Nephron progenitor cell (in vitro differentiated cells): Measurements from ENCODE around the gene PCBP4.
"Not testable (repeated sequence)": the region's sequence is repeated elsewhere in the genome, so short reads cannot be mapped to it uniquely, and the experiment has no call there.

ENCODE experiments used
- DNase-seq: peaks from one replicate; pipeline ENCODE4 v3.0.0; 2021
- H3K27ac Mint-ChIP-seq: 2 replicates; pipeline ENCODE4 v1.8.0; 2021; ENCODE audit warnings: mild to moderate bottlenecking, moderate library complexity, mixed read lengths
- H3K27me3 Mint-ChIP-seq: 2 replicates; pipeline ENCODE4 v1.8.0; 2021; ENCODE audit warnings: mild to moderate bottlenecking, low read depth, mixed read lengths; ENCODE audit not compliant: poor library complexity
- H3K36me3 Mint-ChIP-seq: 2 replicates; pipeline ENCODE4 v1.8.0; 2021; ENCODE audit warnings: low read depth, mixed read lengths
- H3K4me1 Mint-ChIP-seq: 2 replicates; pipeline ENCODE4 v1.8.0; 2021; ENCODE audit warnings: mixed read lengths
- H3K4me3 Mint-ChIP-seq: 2 replicates; pipeline ENCODE4 v1.8.0; 2021; ENCODE audit warnings: mild to moderate bottlenecking, moderate library complexity, mixed read lengths
- H3K9me3 Mint-ChIP-seq: 2 replicates; pipeline ENCODE4 v1.8.0; 2021; ENCODE audit warnings: mild to moderate bottlenecking, moderate library complexity, mixed read lengths
- CTCF ChIP-seq: fragments of 200-600 bp; sonication (generic); IDR thresholded peaks from 2 replicates; pipeline ENCODE4 v1.5.0; 2021; ENCODE audit warnings: antibody characterized with exemption

Gene PCBP4

GRCh38 chr3:51997935-51998596, 30.8 kb upstream of the PCBP4 start:
- no peak for DNase-seq
- no peak for TF ChIP-seq CTCF
- peaks cover 63% of the 10 kb centered on the region for H3K4me1 Mint-ChIP-seq
- peak overlapping the region; percentile 40 for H3K27ac Mint-ChIP-seq
- no peak overlapping the region for H3K4me3 Mint-ChIP-seq
- peaks cover 28% of the 10 kb centered on the region for H3K27me3 Mint-ChIP-seq
- peaks cover 27% of the 10 kb centered on the region for H3K36me3 Mint-ChIP-seq
- H3K9me3 Mint-ChIP-seq, result no peaks in the 10 kb centered on the region

DNA sequence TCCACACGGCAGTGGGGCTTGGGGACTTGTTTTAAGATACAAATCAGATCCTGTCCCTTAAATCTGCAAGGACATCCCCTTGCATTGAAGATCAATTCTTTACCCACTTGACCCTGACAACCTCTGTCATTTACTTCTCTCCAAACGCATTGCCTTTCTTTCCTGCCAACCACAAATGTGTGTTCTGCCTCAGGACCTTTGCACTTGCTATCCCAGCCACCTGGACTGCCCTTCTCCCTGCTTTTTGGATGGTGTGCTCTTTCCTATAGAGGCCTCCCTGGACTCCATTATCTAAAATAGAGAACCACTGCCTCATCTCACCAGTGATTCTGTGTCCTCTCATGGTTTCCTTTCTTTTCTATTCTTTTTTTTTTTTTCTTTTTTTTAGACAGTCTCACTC, 29.9 kb upstream of the PCBP4 start:
- peaks cover 61% of the 10 kb centered on the region for H3K4me1 Mint-ChIP-seq
- H3K27ac Mint-ChIP-seq, result no peak overlapping the region
- H3K9me3 Mint-ChIP-seq, result no peaks in the 10 kb centered on the region
- no peak for DNase-seq
- peaks cover 20% of the 10 kb centered on the region for H3K27me3 Mint-ChIP-seq
- H3K4me3 Mint-ChIP-seq, result peak overlapping the region; percentile 58
- H3K36me3 Mint-ChIP-seq, result peaks cover 36% of the 10 kb centered on the region
- no peak for TF ChIP-seq CTCF

DNA sequence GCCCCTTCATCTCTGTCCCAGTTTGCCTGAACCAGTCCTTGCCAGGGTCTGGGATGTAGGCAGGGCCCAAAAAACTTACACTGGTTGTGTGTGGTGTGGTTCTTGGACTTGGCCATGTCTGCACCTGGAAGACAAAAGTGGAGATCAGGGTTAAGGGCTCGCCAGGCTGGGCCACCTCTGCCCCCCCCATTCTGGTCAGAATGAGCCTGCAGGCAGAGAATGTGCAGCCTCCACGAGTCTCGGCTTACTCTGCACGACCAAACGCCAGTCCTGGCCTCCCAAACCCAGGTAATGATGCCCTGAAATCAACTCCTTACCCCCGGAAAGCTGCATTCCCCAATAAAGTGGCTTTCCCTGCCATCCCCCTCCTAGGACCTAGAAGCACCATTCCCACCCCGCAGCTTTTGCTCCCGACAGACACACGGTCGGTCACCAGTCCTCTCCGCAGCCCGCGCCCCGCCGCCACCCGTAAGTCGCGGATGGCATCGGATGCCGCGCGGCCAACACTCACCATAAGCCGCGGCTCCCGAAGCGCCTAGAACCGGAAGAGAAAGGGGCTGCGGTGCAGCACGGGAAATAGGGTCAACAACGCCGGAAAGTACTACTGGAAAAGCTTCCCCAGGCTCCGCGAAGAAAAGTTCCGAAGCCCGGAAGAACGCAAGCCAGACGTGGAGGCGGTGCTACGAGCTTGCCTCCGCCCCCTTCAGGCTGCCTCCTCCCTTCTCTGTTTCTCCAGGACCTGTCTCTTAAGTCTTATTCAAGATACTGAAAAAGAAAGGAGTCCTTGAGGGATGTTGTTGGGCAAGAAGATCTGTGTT, 28.3 kb upstream of the PCBP4 start, which contains the start of gene RPL29:
Gene RPL29, minus strand, starts transcription at position 550 of the 818 bp plus-strand sequence. Its CDS starts 434 bp downstream, at position 116.
- Mint-ChIP-seq H3K4me3 (peak within 1 kb of the TSS; percentile 97), H3K4me1 (peaks cover 63% of the 10 kb centered on the region), H3K27ac (peak within 1 kb of the TSS; percentile 100), H3K36me3 (peaks cover 43% of the 10 kb centered on the region), H3K27me3 (peaks cover 11% of the 10 kb centered on the region), H3K9me3 (no peaks in the 10 kb centered on the region)
- DNase-seq, result peak; percentile 84
- no peak for TF ChIP-seq CTCF

DNA sequence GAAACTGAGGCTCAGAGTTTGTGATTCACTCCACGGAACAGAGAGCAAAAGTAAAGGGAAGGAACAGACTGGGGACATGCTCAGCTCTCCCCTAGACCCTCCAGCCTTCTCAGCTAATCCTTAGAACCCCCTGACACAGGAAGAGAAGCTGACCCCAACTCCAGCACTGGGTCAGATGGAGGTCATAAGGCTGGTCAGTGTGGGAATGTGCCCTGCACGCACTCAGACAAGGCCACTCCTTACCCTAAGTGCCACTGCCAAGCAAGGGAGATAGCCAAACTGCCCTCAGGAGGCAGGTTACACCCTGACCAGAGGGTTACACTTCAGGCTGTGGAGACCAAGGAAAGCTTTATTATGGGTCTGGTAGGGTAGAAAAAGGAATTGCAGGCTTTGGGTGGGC, 27.3 kb upstream of the PCBP4 start:
- no peaks in the 10 kb centered on the region for H3K9me3 Mint-ChIP-seq
- TF ChIP-seq CTCF, result no peak
- peaks cover 63% of the 10 kb centered on the region for H3K4me1 Mint-ChIP-seq
- peaks cover 7% of the 10 kb centered on the region for H3K27me3 Mint-ChIP-seq
- peak overlapping the region; percentile 100 for H3K27ac Mint-ChIP-seq
- H3K4me3 Mint-ChIP-seq, result peak overlapping the region; percentile 97
- DNase-seq, result no peak
- peaks cover 43% of the 10 kb centered on the region for H3K36me3 Mint-ChIP-seq

DNA sequence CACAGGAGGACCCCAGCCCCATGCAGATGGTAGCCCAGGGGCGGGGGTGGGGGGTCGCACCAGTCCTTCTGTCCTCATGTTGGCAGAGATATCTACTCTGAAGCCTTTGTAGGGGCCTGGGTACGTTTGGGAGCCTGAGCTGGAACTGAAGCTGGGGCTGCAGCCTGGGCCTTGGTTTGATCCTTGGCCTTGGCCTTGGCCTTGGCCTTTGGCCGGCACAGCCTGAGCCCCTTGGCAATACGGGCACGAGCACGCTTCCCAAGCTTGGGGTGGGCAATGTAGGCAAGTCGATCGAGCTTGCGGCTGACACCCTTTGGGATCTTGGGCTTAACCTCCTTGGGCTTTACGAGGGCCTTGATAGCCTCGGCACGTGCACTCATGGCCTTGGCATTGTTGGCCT, 26.4 kb upstream of the PCBP4 start:
- peak overlapping the region; percentile 97 for H3K4me3 Mint-ChIP-seq

GRCh38 chr3:51992017-51992682, 24.9 kb upstream of the PCBP4 start:
- H3K27me3 Mint-ChIP-seq, result peaks cover 2% of the 10 kb centered on the region
- peak overlapping the region; percentile 87 for H3K27ac Mint-ChIP-seq
- DNase-seq, result no peak
- no peak overlapping the region for H3K4me3 Mint-ChIP-seq
- H3K9me3 Mint-ChIP-seq, result no peaks in the 10 kb centered on the region
- peaks cover 43% of the 10 kb centered on the region for H3K36me3 Mint-ChIP-seq
- peaks cover 69% of the 10 kb centered on the region for H3K4me1 Mint-ChIP-seq
- TF ChIP-seq CTCF, result no peak

More for the DNA sequence above, 26.4 kb upstream of the PCBP4 start:
- DNase-seq, H3K27me3 Mint-ChIP-seq, H3K9me3 Mint-ChIP-seq, H3K27ac Mint-ChIP-seq: not testable (repeated sequence)
- Mint-ChIP-seq H3K36me3 (peaks cover 43% of the 10 kb centered on the region), H3K4me1 (peaks cover 66% of the 10 kb centered on the region)

DNA sequence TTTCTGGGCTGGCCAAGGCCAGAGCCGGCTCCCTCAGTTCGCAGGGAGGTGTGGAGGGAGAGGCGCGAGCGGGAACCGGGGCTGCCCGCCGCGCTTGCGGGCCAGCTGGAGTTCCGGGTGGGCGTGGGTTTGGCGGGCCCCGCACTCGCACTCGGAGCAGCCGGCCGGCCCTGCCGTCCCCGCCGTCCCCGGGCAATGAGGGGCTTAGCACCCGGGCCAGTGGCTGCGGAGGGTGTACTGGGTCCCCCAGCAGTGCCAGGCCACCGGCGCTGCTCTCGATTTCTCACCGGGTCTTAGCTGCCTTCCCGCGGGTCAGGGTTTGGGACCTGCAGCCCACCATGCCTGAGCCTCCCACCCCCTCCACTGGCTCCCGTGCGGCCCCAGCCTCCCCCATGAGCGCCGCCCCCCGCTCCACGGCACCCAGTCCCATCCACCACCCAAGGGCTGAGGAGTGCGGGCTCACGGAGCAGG, 23.3 kb upstream of the PCBP4 start:
- not testable (repeated sequence) for H3K27me3 Mint-ChIP-seq, H3K9me3 Mint-ChIP-seq, DNase-seq, H3K4me3 Mint-ChIP-seq, H3K27ac Mint-ChIP-seq
- Mint-ChIP-seq H3K4me1 (peaks cover 57% of the 10 kb centered on the region), H3K36me3 (peaks cover 40% of the 10 kb centered on the region)
